Liver (tissue), 3 donors: ENCODE results near the gene ING1.

Experiments used
- CTCF ChIP-seq: fragments of 150-350 bp; IDR thresholded peaks from 2 replicates; pipeline ENCODE4 v1.5.1; 2017; ENCODE audit warnings: improper control_type of control experiment, low read depth, low read length; ENCODE audit not compliant: missing input control
- JUND ChIP-seq, 2 donors: IDR thresholded peaks; 2 replicates each; pipeline ENCODE4 v1.6.1; 2016; ENCODE audit warnings: antibody characterized with exemption in 2 of 2
- MAX ChIP-seq: IDR thresholded peaks from 2 replicates; pipeline ENCODE4 v1.6.1; 2016; ENCODE audit warnings: antibody characterized with exemption
- NR2F2 ChIP-seq: IDR thresholded peaks from 2 replicates; pipeline ENCODE4 v1.6.1; 2016; ENCODE audit warnings: antibody characterized with exemption
- donor health status: healthy.
- donor health status: healthy.

- no peak for TF ChIP-seq CTCF
- no peak for TF ChIP-seq NR2F2
- TF ChIP-seq MAX = no peak
- TF ChIP-seq JUND (IDR thresholded peaks at IDR 0.05) = no peak
Observed at GRCh38 chr13:110760611-110761010, 47.1 kb downstream of the ING1 start.
